HL-60/S4 (cell line): ENCODE measurements around the gene TTC9.

Experiments used
- in situ Hi-C: fragments of 300-500 bp; cut with MboI; formaldehyde crosslinking; loops from 2 replicates; pipeline ENCODE4 v1.14.3; 2022; ENCODE audit warnings: low sequenced_read_pairs

TTC9 gene

DNA sequence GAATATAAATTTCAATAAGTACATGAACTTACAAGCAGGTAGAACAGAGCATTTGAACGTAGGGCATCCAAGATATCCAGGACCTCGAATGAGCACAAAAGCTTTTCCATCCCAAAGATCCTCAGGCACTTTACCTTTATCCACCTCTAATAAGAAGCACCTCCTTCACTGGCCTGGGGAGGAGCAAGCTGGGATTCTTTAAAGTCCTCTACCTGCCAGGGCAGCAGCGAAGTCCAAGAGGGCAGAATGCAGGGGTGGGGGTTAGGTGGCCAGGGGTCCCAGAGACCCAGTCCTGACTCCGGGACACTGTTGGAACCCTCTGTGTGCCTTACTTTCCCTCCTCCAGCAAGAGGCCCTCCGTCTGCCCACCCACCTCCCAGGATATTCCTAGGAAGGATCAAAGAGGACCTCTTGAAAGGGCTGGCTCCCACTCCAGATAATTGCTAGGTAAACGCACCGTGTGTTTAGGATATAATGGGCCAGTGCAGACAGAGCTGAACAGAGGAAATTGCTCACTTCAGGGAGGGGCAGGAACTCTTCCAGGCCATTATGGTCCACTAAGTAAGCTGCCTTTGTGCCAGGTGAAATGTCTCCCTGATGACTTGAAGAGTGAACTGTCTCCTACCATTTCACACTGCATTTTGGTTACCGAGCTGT is 68.1 kb downstream of the TTC9 start:
- in situ Hi-C loops, result loop anchor here (10.0 kb wide), 1 partner anchor 85 kb away; no protein-coding TSS in a partner anchor

DNA sequence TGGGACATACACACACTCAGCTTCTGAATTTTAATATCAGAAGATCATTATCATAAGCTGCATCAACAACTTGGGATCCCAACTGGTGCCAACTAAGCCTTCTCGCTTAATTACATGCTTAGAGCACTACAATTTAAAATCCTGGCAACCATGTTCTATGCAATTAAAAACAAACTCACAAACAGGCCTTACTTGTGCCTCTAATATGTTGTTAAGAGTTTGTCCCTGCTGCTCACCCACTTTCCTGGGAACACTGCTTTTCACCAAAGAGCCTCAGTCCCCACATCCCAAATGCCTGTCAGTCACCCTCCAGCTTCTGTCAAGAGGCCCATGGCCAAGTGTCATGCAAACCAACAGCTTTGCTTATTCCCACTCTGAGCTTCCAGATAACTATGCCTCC is 69.7 kb downstream of the TTC9 start:
- in situ Hi-C loops, result loop anchor here (10.0 kb wide), 1 partner anchor 87 kb away; no protein-coding TSS in a partner anchor

DNA sequence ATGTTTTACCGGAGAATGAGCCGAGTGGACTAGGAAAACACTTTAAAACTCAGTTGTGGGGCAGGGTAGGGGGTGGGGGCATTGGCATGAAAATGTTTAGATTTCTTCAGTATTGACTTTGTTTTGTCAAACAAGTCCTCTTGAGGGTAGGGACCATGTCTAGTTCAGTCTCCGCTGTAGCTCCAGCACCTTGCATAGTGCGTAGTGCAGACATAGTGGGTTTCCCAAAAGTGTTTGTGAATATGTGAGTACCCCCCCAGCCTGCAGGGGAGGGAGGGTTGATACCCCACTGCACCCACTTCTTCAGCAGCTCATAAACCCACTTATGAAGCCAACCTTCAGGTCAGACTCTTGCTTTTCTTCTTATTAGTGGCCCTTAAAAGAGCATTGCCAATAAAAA is 71.4 kb downstream of the TTC9 start:
- in situ Hi-C loops, result loop anchor here (10.0 kb wide), 1 partner anchor 88 kb away; no protein-coding TSS in a partner anchor

DNA sequence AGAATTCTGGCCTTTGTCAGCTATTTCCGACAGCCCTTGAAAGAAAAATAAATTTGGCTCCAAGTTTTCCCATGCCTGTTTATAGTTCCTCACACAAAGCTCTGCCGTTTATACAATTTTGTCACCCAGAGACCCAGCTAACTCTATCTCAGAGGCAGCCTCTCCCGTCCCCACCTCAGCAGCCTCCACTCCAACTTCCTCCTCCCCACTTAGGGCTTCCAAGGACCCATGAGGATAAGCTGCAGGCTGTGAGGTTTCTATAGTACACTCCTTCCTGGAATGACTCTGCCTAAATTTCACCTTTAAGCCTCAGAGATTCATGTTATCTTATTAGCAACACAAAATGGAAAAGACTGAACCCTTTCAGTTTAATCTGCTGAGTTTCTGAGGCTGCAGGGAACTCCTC is 71.8 kb downstream of the TTC9 start:
- in situ Hi-C loops, result loop anchor here (10.0 kb wide), 1 partner anchor 89 kb away; no protein-coding TSS in a partner anchor

DNA sequence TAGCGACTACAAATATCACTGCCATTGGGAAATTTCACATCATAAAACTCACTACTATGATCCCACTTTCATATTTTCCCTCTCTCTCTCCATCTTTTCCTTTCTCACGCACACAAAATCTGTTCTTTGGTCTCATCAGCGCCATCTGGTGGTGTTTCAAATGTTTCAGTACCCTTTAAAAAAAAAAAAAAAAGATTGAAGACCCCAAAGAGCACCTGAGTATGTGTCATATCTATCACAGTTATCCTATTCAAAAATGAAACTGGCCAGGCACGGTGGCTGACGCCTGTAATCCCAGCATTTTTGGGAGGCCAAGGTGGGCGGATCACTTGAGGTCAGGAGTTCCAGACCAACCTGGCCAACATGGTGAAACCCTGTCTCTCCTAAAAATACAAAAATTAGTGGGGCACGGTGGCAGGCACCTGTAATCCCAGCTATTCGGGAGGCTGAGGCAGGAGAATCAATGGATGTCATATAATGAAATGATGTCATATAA is 72.4 kb downstream of the TTC9 start:
- in situ Hi-C loops, result loop anchor here (10.0 kb wide), 1 partner anchor 89 kb away; no protein-coding TSS in a partner anchor

DNA sequence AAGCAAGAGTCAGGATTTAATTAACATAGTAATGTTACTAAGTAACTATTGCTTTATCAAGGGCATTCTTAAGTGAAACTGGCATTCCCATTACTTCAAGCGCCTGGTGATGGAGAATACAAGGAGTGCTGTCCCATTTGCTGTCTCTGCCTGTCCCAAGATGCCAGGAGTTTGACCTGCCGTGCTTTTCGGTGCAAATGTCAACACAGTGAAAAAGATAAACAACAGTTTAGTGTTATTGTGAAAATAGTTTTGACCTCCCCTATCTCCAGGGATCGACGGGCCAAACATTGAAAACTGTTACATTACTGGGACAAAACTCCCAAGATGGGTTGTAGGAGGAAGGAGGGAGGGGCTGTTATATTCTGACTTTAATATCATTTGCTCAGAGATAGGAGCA is 74.8 kb downstream of the TTC9 start:
- in situ Hi-C loops, result loop anchor here (10.0 kb wide), 1 partner anchor 92 kb away; no protein-coding TSS in a partner anchor

DNA sequence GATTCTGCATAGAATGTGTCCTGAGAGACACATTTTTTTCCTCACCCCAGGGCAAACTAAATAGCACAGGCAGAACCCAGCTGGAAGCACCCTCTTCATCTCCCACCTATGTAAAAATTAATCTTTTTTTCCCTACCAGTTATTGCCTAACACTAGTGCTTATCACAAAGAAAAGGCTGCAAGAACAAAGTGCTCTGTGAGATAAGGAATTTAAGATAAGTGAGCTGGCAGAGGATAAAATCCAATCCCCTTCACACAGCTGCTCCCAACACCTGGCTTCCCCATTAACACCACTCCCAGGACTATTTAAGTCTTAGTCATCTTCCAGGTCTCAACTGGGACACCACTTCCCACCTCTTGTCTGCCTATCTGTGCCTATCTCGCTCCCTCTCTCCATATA is 75.2 kb downstream of the TTC9 start:
- in situ Hi-C loops, result loop anchor here (10.0 kb wide), 1 partner anchor 92 kb away; no protein-coding TSS in a partner anchor

DNA sequence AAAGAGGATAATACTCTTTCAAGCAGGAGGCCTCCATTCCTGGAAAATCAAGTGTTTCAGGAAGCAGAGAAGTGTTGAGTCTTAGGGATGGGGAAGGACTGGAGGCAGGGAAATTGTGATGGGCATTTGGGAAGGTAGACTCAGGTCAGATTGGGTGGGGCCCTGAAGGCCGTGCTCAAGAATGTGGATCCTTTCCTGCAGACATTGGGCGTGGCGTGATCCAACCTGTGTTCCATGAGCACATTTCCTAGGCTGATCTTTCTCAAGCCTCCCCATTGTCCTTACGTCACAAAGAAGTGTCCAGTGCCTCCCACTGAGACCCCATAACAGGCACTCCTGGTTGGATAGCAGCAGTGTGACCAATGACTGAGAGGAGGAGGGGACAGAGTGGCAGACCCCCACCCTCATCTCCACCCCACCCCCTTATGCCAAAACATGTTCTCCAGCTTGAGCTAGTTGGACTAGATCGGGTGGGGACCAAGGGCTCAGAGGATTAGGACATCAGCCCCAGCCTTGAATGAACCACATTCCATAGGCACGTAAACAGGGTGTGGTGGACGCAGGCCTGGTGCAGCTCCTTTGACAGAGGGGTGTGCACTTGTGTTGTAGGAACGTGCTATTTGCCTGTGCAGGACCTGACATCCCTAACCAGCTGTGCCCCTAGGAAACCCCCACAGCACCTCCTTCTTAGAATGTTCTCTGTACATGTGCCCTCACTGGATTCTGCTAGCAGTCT is 76.8 kb downstream of the TTC9 start:
- in situ Hi-C loops, result loop anchor here (10.0 kb wide), 1 partner anchor 94 kb away; no protein-coding TSS in a partner anchor

DNA sequence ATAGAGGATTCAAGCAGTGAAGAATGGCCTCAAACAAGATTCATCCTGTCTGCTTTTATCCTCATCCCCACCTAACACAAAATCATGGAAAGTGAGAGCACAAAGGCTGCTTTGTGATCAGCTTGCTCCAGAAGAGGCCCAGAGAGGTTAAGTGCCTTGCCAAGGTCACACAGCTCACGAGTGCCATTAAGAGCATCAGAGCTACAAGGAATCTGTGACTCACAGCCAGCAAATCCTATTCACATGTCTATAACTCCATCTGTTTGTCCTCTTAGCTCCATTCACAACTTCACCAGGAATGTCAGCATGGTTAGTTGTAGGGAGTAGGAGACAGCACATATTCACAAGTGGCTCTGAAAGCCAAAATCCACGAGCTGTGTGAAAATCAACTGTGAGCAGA is 79.8 kb downstream of the TTC9 start:
- in situ Hi-C loops, result no loop called here

DNA sequence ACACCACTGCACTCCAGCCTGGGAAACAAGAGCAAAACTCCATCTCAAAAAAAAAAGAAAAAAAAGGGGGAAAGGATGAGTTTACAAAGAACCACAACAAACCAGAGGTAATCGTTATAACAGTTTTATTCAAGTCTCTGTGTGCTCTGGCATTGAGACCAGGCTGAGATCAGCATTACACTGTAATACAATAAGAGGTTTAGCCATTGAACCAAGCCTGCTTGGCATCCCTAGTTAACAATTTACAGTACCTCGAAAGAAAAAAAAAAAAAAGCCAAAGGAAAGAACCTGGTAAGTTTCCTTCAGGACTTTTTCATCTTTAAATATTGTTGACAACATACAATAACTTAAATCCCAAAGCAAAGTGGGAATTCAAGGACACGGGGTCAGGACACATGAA is 80.7 kb downstream of the TTC9 start:
- in situ Hi-C loops, result no loop called here

DNA sequence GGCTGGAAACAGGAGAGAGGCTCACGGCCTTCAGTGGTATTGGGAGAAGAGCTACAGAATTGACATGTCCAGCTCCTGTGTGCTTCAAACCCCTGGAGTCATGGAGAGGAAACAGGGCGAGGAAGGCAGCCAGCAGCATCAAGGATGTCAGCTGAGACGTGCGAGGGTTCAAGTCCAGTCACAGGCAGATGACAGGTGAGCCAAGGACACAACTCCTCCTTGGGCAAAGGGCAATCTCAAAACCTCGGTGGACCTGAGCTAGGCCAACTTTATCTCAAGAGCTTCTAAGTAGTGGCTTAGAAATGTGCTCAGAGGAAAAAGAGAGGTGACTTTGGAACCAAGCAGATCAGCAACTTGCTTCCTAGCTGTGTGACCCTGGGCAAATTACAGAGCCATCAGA is 81.6 kb downstream of the TTC9 start:
- in situ Hi-C loops, result no loop called here

DNA sequence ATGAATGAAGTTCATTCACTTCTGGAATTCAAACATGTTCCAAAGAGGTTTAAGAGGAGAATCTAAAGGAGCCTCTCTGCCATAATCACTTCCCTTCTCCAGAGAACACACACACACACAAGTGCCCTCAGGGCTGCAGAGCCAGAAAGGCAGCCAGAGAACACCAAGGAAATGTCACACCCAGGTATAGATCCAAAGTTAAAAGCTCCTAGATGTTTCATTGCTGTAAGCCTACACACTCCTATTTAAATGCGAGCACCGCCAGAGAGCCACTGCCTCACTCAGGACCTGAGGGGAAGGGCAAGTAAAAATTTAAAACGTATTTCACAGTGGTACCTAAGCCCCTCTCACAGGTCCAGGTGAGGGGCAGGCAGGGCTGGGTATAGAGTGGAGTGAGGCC is 82.4 kb downstream of the TTC9 start:
- in situ Hi-C loops, result no loop called here

DNA sequence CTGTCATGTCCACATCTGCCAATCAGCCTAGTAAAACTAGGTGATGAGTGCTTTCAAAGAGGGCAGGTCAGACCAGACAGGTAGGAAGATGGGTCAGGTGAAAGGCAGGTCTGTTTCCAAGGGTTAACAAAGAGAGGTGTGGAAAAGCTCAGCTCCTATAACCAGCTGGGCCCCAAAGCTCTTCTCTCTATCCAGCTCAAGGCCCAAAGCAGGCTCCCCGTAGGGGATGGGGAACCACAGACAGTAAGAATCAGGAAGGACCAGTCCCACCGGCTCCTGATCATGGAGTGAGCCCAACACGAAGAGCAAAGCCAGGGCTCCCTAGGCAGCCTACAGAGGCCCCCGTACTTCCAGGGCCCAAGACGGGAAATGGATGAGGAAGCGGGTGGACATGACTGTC is 83.2 kb downstream of the TTC9 start:
- in situ Hi-C loops, result no loop called here
